ENCODE results near the gene WDHD1.
"Not testable (repeated sequence)": the region's sequence is repeated elsewhere in the genome, so short reads cannot be mapped to it uniquely, and the experiment has no call there.

WDHD1 gene

GRCh38 chr14:54908973-54909372 is 117.9 kb downstream of the WDHD1 start:
- not testable (repeated sequence) for DNase-seq (ENCODE audit: low read depth in 2 of 2, low spot score in 1 of 2)

DNA sequence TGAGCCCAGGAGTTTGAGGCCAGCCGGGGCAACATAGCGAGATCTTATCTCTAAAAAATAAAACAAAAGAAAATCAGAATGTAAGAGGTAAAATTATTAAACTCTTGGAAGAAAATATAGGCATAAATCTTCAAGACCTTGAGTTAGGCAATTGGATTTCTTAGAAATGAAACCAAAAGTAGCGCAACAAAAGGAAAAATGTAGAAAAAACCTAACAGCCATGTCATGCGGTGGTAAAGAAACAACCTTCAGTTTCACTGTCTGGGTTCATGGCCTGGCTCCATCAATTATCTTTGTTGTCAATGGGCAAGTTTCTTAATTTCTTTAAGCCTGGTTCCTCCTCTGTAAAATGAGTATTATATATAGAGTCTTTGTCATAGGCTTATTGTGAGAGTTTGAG is 118.7 kb downstream of the WDHD1 start:
- DNase-seq (ENCODE audit: low read depth in 2 of 2, low spot score in 1 of 2): no peak

DNA sequence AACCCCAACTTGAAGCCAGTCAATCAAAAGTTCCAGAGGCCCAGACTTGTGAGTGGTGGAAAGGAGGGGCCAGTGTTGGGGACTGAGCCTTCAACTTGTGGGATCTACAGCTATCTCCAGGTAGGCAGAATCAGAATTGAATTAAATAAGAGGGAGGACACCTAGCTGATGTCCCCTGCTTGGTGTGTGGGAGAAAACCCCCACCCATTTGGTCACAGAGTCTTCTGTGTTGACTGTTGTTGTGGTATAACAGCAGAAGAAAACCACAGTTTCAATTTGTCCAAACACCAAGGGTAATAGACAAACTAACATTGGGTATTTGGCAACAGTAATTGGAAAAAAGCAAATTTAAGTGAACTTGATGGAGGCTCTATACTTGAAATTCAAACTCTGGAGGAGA is 120.8 kb downstream of the WDHD1 start:
- no peak for DNase-seq (ENCODE audit: low read depth in 2 of 2, low spot score in 1 of 2)

- peak; percentile 40 to 55 for DNase-seq (ENCODE audit: low read depth in 2 of 2, low spot score in 1 of 2)
Measured at GRCh38 chr14:54902521-54903420, 124.1 kb downstream of the WDHD1 start, which contains the start of gene GCH1. Gene GCH1 (minus strand): TSS chr14:54902826. CDS start chr14:54902663, 163 bp downstream.

DNA sequence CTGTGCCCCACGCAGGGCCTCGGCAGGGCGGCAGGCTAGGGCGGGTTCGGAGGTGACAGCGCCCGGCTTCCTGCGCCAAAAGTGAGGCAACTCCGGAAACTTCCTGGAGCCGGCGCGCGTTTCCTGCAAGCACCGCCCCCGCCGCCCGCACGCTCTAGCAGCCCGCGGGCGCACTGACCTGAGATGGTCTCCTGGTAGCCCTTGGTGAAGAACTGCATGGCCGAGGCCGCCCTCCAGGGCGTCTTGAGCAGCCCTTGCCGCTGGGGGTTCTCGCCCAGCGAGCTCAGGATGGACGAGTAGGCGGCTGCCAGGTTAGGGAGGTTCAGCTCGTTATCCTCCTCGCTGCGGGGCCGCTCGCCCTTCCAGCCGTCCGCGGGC is 124.8 kb downstream of the WDHD1 start:
- DNase-seq (ENCODE audit: low read depth in 2 of 2, low spot score in 1 of 2): peak; percentile 44 to 57

- no peak for DNase-seq (ENCODE audit: low read depth in 2 of 2, low spot score in 1 of 2)
Measured at GRCh38 chr14:54901380-54902142, 125.3 kb downstream of the WDHD1 start.

DNA sequence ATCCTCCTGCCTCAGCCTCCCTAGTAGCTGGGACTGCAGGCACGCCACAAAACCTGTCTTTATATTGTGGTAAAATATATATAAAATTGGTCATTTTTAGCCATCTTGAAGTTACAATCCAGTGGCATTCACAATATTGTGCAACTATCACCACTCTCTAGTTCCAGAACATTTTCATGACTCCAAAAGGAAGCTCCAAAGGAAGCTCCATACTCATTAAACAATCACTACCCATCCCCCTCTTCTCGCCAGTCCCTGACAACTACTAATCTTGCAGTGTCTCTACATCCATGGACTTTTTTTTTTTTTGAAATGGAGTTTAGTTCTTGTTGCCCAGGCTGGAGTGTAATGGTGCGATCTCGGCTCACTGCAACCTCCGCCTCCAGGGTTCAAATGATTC is 127.3 kb downstream of the WDHD1 start:
- no peak for DNase-seq (ENCODE audit: low read depth in 2 of 2, low spot score in 1 of 2)

- not testable (repeated sequence) for DNase-seq (ENCODE audit: low read depth in 2 of 2, low spot score in 1 of 2)
Measured at GRCh38 chr14:54897809-54898555, 128.9 kb downstream of the WDHD1 start.

GRCh38 chr14:54895683-54896082 is 131.2 kb downstream of the WDHD1 start:
- no peak for DNase-seq (ENCODE audit: low read depth in 2 of 2, low spot score in 1 of 2)

DNA sequence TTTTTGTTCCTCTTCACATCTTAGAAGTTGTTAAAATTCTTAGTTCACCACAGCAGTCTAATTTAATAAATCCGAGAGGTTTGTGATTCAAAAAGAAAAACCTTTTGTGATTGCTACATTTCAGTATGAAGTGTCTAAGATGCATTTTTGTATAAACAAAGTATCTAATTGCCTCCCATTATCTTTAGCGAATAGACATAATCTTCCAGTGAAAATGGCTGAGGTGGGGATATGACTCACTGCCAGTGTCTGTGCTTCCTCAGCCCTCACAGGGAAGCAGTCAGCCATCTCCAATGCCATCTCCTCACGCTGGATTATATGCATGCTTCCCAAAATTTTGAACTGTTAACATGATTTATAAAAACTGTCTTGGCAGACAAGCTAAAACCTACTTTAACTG is 131.9 kb downstream of the WDHD1 start:
- no peak for DNase-seq (ENCODE audit: low read depth in 2 of 2, low spot score in 1 of 2)

DNA sequence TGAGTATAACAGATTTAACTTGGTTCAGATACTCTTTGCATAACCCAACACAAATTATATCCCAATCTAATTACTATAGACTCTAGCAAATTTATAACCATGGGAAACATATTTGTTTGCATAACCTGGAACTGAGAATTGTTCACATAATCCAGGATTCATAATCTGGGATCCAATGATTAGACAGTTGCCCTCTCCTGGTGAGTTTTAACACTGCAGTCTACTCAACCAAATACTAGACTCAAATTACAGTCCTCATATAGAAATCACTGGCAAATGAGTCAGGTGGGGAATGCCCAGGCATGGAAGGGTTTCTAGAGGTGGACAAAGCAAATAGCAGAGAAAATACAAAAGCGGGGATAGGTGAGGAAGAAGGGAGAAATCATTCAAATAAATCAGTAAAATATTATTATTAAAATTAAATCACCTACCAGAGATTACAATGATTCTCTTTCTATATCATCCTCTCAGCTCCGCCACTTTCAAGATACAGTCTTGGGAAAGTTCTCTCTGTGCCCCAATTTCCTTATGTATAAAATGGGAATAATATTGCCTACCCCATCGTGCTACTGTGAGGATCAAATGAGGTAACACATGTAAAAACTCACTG is 133.6 kb downstream of the WDHD1 start:
- DNase-seq (ENCODE audit: low read depth in 2 of 2, low spot score in 1 of 2): no peak

GRCh38 chr14:54891471-54892245 is 135.2 kb downstream of the WDHD1 start:
- DNase-seq (ENCODE audit: low read depth in 2 of 2, low spot score in 1 of 2): no peak

GRCh38 chr14:54890788-54891187 is 136.1 kb downstream of the WDHD1 start:
- no peak for DNase-seq (ENCODE audit: low read depth in 2 of 2, low spot score in 1 of 2)

DNA sequence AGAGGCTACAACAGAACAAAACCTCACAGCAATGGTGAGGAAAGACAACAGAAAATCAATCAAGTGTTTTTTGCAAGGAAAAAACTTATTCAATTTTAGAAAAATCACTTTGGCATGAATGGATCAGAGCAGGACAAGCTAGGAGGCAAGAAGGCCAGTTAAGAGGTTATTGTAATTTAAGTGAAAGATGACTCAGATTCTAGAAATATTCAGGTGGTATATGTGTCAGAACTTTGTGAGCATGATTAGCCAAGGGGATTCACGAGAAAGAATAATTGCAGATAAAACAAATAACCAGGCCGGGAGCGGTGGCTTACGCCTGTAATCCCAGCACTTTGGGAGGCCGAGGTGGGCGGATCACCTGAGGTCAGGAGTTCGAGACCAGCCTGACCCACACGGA is 137.0 kb downstream of the WDHD1 start:
- no peak for DNase-seq (ENCODE audit: low read depth in 2 of 2, low spot score in 1 of 2)

Measured in stimulated activated CD8-positive, alpha-beta memory T cell treated with anti-CD3 and anti-CD28 coated beads, Interleukin-4, amount 100 ng/mL, for 1 hour (primary cell).